Lower lobe of right lung (tissue), 2 donors: ENCODE results near the gene RENBP. TPM values are rescaled to one million over a fixed set of nuclear protein-coding genes. Genes with fewer than 3 reads are reported as not detected.

ENCODE experiments used
- ATAC-seq, 2 donors: fragments of 200-7000 bp; cut with Tn5 transposase; one replicate each; pipeline ENCODE4 v1.9.1; 2020 to 2022; ENCODE audit warnings: mild to moderate bottlenecking in 2 of 2, moderate library complexity in 2 of 2
- DNase-seq: peaks from one replicate; pipeline ENCODE4 v3.0.0-alpha.2; 2020
- H3K27ac ChIP-seq: fragments of 200-600 bp; one replicate; pipeline ENCODE4 v1.8.0; 2022
- H3K27me3 ChIP-seq: fragments of 200-600 bp; one replicate; pipeline ENCODE4 v1.8.0; 2022; ENCODE audit warnings: low read depth
- H3K36me3 ChIP-seq: fragments of 200-600 bp; one replicate; pipeline ENCODE4 v1.8.0; 2022; ENCODE audit warnings: mild to moderate bottlenecking
- H3K4me1 ChIP-seq: fragments of 200-600 bp; one replicate; pipeline ENCODE4 v1.8.0; 2022
- H3K4me3 ChIP-seq: fragments of 200-600 bp; one replicate; pipeline ENCODE4 v1.8.0; 2022; ENCODE audit warnings: mild to moderate bottlenecking
- H3K9me3 ChIP-seq: fragments of 200-600 bp; one replicate; pipeline ENCODE4 v1.8.0; 2022
- CTCF ChIP-seq: fragments of 200-600 bp; IDR thresholded peaks from one replicate; pipeline ENCODE4 v1.8.0; 2022; ENCODE audit warnings: antibody characterized with exemption, mild to moderate bottlenecking
- intact Hi-C: fragments of 100-400 bp; cut with DNase I; formaldehyde crosslinking; loops from one replicate; pipeline ENCODE4 v1.11.0; 2022
- total RNA-seq: library from RNA; stranded (reverse); fragmentation: NEBNext Ultra II Directional; extraction: Animal tissue kit (Norgen Biotek cat#: 25700); gene quantifications from one replicate; pipeline ENCODE4 v1.2.1, GENCODE V29; 2021
- donor health status: DM: no; HTN: yes; CAD: no; lungs with severe emphysema.

The RENBP gene
- total RNA-seq, 1 donor from 2014 or later = 57.0 TPM

- intact Hi-C loops = no loop called here
- TF ChIP-seq CTCF = no peak
- Histone ChIP-seq H3K4me3 (no peak overlapping the region), H3K27me3 (no peaks in the 10 kb centered on the region), H3K4me1 (no peaks in the 10 kb centered on the region), H3K27ac (no peak overlapping the region), H3K36me3 (no peaks in the 10 kb centered on the region), H3K9me3 (no peaks in the 10 kb centered on the region)
- ATAC-seq = no peak
- no peak for DNase-seq
Observed at GRCh38 chrX:153897899-153898298, 46.5 kb downstream of the RENBP start.

DNA sequence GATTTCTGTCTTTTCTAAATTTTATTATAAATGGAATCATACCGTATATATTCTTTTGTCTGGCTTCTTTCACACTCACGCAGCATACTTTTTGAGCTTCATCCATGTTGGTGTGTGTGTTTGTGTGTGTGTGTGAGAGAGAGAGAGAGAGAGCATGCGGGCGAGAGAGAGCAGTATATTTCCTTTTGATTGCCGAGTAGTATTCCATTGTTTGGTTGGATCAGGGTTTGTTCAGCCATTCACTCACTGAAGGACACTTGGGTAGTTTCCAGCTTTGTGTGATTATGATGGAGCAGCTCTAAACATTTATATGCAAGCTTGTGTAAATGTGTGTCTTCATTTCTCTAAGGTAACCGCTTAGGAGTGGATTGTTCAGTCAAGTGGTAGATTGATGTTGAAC lies 55.3 kb downstream of the RENBP start:
- intact Hi-C loops = no loop called here
- no peak overlapping the region for H3K4me3 ChIP-seq
- peaks cover 4% of the 10 kb centered on the region for H3K4me1 ChIP-seq
- TF ChIP-seq CTCF = no peak
- H3K27me3 ChIP-seq = peaks cover 20% of the 10 kb centered on the region
- DNase-seq (no peak), ATAC-seq (no peak)
- H3K36me3 ChIP-seq = no peaks in the 10 kb centered on the region
- H3K27ac ChIP-seq = no peak overlapping the region
- H3K9me3 ChIP-seq = no peaks in the 10 kb centered on the region

DNA sequence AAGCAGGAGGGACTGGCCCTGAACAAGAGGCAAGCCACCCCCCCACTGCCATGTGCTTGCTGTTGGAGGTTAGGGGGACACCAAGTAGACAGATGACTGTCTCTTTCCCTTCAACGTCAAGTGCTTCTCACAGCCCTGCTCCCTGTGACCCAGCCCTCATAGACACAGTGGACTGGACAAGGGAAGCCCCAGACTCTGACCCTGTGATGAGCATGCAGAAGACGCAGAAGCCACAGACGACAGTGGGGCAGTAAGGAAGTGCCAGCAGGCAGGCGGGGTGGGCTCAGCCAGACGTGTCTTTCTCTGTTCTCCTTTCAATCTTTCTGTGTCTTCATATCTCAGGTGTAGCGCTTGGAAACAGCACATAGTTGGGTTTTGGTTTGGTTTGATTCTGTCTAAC lies 56.1 kb downstream of the RENBP start:
- ATAC-seq (no peak), DNase-seq (no peak)
- no peaks in the 10 kb centered on the region for H3K36me3 ChIP-seq
- H3K27me3 ChIP-seq = peaks cover 28% of the 10 kb centered on the region
- H3K4me3 ChIP-seq = no peak overlapping the region
- no peak for TF ChIP-seq CTCF
- H3K4me1 ChIP-seq = peaks cover 4% of the 10 kb centered on the region
- intact Hi-C loops = no loop called here
- H3K27ac ChIP-seq = no peak overlapping the region
- no peaks in the 10 kb centered on the region for H3K9me3 ChIP-seq

GRCh38 chrX:153887385-153887784 lies 57.1 kb downstream of the RENBP start:
- intact Hi-C loops = no loop called here
- ATAC-seq (no peak), DNase-seq (no peak)
- Histone ChIP-seq H3K9me3 (no peaks in the 10 kb centered on the region), H3K4me1 (peaks cover 4% of the 10 kb centered on the region), H3K27me3 (peaks cover 35% of the 10 kb centered on the region), H3K4me3 (no peak overlapping the region), H3K36me3 (no peaks in the 10 kb centered on the region), H3K27ac (no peak overlapping the region)
- no peak for TF ChIP-seq CTCF

DNA sequence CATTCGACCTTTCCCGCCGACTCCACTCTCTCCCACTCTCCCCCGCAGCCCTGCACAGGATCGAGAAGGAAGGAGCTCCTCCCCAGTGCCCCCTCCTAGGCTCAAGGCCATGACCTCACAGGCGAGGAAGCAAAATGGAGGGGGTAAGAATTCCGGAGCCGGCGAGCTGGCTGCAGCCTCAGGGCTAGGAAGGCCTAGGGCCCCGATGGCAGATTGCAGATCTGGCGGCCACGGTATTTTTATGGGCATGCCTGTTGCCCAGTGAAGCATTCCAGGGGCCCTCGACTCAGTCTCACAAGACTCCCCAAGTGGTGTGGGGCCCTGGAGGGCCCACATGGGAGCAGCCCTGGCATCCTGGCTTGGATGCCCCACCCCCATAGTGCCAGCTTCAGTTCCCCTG lies 57.5 kb downstream of the RENBP start:
- no peak for DNase-seq
- peaks cover 4% of the 10 kb centered on the region for H3K4me1 ChIP-seq
- ATAC-seq = no peak
- TF ChIP-seq CTCF = no peak
- H3K9me3 ChIP-seq = no peaks in the 10 kb centered on the region
- no peaks in the 10 kb centered on the region for H3K36me3 ChIP-seq
- H3K27ac ChIP-seq = no peak overlapping the region
- H3K4me3 ChIP-seq = no peak overlapping the region
- intact Hi-C loops = no loop called here
- H3K27me3 ChIP-seq = peaks cover 35% of the 10 kb centered on the region
